ENCODE data around the gene MYO18A. TPM values are rescaled to one million over a fixed set of nuclear protein-coding genes. Genes with fewer than 3 reads are reported as not detected.

Gene MYO18A, protein sequence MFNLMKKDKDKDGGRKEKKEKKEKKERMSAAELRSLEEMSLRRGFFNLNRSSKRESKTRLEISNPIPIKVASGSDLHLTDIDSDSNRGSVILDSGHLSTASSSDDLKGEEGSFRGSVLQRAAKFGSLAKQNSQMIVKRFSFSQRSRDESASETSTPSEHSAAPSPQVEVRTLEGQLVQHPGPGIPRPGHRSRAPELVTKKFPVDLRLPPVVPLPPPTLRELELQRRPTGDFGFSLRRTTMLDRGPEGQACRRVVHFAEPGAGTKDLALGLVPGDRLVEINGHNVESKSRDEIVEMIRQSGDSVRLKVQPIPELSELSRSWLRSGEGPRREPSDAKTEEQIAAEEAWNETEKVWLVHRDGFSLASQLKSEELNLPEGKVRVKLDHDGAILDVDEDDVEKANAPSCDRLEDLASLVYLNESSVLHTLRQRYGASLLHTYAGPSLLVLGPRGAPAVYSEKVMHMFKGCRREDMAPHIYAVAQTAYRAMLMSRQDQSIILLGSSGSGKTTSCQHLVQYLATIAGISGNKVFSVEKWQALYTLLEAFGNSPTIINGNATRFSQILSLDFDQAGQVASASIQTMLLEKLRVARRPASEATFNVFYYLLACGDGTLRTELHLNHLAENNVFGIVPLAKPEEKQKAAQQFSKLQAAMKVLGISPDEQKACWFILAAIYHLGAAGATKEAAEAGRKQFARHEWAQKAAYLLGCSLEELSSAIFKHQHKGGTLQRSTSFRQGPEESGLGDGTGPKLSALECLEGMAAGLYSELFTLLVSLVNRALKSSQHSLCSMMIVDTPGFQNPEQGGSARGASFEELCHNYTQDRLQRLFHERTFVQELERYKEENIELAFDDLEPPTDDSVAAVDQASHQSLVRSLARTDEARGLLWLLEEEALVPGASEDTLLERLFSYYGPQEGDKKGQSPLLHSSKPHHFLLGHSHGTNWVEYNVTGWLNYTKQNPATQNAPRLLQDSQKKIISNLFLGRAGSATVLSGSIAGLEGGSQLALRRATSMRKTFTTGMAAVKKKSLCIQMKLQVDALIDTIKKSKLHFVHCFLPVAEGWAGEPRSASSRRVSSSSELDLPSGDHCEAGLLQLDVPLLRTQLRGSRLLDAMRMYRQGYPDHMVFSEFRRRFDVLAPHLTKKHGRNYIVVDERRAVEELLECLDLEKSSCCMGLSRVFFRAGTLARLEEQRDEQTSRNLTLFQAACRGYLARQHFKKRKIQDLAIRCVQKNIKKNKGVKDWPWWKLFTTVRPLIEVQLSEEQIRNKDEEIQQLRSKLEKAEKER (N-terminal part only)
- total RNA-seq: 14.7 and 19.9 TPM in 2 replicates

DNA sequence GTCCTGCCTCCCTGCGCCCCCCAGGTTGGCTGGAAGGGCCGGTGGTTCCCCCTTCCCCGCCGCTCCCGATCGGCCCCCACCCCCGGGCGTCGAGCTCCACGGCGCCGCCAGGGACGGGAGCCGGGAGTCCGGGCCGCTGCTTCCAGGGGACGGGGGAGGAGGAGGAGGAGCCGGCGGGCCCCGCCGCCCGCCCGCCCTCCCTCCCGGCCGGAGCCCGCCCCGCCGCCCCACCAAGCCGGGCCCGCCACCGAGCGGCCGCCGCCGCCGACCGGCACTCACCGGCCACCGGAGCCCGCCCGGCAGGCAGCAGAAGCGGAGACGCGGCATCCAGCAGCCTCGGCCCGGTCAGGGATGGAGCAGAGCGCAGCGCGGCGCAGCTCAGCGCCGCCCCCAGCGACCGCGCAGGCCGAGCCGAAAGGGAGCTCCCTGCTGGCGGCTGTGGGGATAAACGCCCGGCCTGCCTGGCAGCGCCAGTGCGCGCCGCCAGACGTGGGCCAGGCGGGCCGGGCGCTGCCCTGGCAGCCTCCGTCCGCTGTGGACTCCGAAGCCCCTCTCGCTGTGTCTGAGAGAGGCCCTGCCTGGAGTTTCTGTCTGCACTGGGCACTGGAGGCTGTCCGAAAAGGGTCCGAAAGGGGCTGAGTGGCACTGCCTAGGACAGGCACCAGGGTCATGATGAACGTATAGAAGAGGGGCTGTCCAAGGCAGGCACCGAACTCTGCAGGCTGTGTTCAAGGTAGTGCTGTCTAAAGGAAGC lies at the start of gene MYO18A:
Gene MYO18A, minus strand, starts transcription at position 365 of the 754 bp plus-strand sequence. CDS start 13,458 bp downstream, outside the sequence.

DNA sequence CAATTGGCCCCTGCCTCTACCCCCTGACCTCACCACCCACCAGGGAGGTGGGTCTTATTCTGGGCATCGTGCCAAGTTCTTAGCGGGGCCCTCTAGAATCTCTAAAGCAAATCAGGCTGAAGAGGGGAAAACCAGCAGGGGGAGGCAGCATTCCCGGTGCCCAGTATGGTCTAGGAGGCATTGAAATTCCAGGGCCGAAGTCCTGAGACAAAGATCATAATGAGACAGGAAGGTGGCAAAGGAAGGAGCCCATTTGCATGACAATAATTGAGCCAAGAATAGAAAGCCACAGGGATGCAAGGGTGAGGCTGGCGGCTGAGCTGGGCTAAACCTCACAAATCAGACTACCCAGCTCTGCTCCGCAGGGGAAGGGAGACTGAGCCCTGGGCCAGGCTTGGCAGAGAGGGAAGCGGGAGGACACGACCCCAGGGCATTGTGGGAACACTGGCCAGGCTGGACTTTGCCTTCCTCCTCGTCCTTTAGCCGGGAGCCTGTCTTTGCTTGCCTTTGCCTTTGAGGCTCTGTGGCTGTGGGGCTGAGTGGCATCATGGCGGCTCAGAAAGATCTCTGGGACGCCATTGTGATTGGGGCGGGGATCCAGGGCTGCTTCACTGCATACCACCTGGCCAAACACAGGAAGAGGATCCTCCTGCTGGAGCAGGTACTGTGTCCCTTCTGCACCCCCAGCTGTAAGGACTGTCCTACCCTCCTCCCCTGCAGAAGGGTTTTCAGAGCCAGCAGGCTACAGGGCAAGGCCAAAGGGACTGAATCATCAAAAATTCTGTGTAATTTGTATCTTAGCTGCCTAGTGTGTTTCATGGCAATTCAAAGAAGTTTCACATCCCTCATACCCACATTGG lies 137.3 kb downstream of the MYO18A start, which contains the start of gene PIPOX:
Gene PIPOX, plus strand, starts transcription at position 463 of the 860 bp plus-strand sequence. Its CDS starts 85 bp downstream, at position 548.

Other genes with a start within 250 kb of the MYO18A start
- gene PHF12, start 228.9 kb downstream of the MYO18A start, total RNA-seq: 27.4 and 34.3 TPM in 2 replicates
- gene SEZ6, start 174.4 kb downstream of the MYO18A start, total RNA-seq: not detected in 2 replicates
- 2.8 and 3.3 TPM in 2 replicates for gene PIPOX, start 137.3 kb downstream of the MYO18A start, total RNA-seq
- gene CRYBA1, start 66.5 kb upstream of the MYO18A start, total RNA-seq: not detected in 2 replicates
- gene NUFIP2, start 113.8 kb upstream of the MYO18A start, total RNA-seq: 51.8 and 54.5 TPM in 2 replicates
- gene TAOK1, start 210.0 kb upstream of the MYO18A start, total RNA-seq: 76.8 and 80.2 TPM in 2 replicates

All from vein endothelial cell (primary cell).